GM15510 (cell line): ENCODE results near the gene SRRM4.

Source experiments
- POLR2A ChIP-seq: IDR thresholded peaks from 3 replicates; pipeline ENCODE4 v1.6.1; 2011; ENCODE audit warnings: borderline replicate concordance; ENCODE audit not compliant: insufficient read length; ENCODE audit errors: extremely low read depth

Gene SRRM4, protein sequence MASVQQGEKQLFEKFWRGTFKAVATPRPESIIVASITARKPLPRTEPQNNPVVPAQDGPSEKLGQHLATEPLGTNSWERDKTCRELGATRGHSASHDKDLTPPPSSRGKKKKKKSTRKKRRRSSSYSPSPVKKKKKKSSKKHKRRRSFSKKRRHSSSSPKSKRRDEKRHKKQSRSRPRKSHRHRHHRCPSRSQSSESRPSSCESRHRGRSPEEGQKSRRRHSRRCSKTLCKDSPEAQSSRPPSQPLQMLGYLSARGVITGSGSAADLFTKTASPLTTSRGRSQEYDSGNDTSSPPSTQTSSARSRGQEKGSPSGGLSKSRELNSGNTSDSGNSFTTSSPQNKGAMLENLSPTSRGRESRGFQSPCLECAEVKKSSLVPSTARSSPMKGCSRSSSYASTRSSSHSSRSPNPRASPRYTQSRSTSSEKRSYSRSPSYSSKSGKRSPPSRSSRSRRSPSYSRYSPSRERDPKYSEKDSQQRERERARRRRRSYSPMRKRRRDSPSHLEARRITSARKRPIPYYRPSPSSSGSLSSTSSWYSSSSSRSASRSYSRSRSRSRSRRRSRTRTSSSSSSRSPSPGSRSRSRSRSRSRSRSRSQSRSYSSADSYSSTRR

DNA sequence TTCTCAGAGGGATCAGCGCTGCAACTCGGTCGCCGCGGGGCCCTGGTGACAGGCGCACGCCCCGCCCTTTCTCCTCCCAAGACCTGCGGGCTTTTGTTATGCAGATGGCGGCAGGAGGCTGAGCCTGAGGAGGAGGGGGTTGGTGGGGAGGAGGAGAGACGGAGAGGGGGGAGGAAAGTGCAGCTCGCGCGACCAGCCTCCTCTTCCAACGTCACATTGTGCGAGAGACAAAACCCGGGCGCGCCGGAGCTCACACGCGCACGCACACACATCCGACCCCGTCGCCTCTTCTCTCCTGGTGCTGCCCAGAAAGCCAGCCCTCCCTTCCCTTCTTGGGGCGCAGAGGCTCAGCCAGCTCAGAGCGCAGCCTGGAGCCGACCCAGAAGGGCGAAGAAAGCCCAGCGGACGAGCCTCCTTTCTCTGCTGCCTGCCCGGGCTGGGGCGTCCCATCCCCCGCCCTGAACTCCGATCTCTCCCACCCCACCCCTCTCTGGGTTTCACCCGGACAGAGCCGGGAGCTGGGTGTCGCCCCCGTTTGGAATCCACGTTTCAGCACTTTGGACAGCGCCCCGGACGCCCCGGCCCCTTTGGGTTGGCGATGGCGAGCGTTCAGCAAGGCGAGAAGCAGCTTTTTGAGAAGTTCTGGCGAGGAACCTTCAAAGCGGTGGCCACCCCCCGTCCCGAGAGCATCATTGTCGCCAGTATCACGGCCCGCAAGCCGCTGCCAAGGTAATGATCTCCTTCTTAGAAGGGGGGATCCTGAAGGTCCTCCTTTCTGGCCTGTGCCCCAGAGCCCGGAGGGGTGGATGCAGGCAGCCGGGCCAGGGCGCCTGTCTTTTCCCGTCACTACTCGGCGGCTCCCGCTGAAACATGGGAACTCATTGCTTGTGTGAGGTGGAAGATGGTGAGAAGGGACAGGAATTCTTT lies at the start of gene SRRM4:
Gene SRRM4 (plus strand): TSS at position 257 of the 927 bp plus-strand sequence. CDS start 342 bp downstream, at position 599.
- no peak for TF ChIP-seq POLR2A

DNA sequence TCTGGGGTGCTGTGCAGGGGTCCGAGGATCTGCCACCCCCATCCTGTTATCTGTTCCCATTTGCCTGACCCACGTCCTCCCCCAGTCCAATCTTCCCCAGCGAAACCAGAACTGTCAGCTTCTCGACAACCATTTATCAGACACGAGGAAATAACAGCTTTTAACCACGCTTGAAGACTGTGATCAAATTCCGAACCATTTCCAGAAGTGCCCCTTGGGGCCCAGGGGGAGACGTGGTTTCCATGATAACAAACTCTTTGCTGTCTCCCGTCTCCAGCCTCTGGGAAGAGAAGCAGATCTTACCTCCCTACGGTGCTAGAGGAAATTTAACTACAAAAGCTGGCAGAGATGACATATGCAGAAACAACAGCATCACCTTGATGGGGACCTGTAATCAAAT lies 35.1 kb upstream of the SRRM4 start:
- TF ChIP-seq POLR2A = no peak

DNA sequence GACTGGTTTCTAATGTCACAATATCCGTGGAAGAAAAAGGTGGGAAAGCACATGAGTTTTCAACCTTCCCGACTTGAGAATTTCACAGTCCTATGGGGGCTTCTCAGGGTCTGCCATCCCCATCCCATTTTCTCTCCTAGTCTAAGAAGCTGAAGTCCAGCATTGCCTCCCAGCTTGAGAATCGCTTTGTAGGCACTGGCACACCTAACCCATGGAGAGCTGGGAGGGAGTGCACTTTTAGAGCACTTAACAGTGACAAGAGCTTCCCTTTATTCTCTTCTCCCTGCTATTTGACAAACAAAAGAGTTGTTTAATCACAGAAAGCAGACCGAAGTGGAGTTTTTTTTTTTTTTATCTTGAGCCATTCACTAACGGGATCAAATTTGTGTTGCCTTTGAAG lies 22.8 kb upstream of the SRRM4 start:
- no peak for TF ChIP-seq POLR2A

DNA sequence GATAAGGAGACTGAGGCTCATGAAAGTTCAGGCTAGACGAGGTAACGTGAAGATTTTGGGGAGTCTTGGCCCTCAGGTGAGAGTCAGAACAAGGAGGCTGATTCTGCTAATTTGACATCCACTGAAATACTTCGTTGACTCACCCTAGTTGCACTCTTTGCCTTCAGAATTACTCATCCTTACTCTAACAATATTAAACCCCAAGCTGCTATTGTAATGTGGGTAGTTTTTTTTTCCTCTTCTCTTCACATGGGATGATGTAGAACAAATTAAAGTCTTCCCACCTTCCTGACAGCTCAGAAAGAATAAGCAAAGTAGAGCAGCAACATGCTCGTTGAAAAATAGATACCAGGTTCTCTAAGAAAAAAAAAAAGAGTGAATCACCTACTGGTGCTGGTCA lies 22.0 kb upstream of the SRRM4 start:
- no peak for TF ChIP-seq POLR2A

DNA sequence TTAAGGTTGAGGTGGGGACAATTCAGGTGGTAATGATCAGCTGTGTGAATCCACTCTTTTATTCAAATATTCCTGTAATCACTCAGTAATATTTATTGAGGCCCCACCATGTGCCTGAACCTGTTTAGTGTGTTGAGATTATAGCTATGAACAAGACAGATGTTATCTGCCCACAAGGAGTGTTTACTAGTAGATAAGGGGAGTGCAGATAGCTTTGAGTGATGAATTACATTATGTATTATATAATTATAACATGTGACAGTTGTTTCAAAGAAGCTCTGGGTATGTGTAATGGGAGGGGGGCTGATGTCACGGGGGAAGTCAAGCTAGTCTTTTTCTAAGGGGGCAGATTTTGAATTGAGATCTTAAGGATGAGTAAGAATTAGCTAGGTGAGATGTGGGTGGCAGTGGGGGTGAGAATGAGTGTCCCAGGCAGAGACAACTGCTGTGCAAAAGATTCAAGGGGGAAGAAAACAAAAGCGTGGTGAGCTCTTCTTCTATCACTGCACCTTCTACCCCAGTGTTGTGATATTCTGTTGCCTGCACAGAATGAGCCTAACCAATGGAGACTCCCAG lies 21.3 kb upstream of the SRRM4 start:
- no peak for TF ChIP-seq POLR2A

DNA sequence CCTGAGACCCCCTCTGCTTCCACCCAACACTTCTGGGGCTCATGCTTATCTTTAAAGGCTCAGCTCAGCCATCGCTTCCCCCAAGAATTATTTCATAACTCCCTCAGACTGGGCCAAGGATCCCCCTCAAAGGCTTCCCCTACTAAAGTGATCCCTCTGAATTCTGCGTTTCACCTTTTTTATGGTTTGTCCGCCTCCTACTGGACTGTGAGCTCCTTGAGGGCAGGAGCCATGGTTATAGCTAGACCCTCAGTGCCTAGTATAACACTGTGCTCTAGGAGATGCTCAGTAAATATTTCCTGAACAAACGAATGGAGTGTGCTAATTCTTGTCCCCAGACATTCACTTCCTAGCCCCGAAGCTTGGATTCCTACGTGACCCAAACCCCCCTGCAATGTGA lies 20.5 kb upstream of the SRRM4 start:
- no peak for TF ChIP-seq POLR2A

DNA sequence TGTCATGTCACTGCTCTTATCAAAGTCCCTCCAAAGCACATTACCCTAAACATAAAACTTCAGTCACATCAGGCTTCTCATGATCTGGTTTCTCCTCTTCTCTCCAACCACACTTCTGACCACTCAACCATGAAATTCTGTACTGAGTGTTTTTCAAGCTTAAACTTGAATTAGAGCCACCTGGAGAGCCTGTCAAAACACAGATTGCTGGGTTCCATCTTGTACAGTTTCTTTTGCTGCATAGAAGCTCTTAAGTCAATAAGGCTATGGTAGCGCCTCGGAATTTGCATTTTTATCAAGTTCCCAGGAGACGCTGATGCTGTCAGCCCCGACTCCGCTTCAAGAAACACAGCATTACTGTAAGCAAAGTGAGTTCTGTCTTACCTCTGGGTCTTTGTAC lies 16.4 kb upstream of the SRRM4 start:
- no peak for TF ChIP-seq POLR2A

DNA sequence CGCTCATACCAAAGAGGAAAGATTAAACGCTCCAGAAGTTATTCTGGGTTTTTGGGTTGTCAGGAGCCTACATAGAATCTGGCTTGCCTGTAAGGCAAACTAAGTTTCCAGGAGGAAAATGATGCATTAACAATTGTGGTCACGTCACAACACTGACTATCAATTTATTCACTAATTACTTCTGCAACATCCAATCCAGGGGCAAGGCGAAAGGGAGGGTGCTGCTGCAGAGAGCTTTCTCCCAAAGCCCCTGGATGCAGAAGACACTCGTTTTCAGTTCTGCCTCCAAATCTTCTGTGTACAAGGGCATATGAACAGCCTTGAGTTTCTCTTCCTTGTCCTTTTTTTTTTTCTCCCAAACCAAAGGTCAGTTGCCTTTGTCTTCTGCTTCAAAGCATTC lies 10.5 kb upstream of the SRRM4 start:
- no peak for TF ChIP-seq POLR2A

DNA sequence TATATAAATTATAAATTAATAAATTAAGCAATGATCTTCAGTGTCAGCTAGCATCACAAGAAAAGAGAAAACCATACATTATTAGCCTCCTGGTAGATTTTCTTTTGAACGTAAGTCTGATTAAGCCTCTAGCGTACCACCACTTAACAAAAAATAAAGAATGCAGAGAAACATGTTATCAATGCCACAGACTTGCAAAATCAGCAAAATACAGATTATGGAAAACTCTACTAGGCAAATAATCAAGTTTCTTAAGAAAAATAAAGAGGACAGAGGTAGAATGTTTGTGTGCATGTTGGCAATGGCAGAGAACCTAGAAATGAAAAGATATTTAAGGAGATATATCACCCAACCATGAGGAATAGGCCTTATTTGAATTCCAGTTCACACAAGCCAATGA lies 8.4 kb upstream of the SRRM4 start:
- no peak for TF ChIP-seq POLR2A

DNA sequence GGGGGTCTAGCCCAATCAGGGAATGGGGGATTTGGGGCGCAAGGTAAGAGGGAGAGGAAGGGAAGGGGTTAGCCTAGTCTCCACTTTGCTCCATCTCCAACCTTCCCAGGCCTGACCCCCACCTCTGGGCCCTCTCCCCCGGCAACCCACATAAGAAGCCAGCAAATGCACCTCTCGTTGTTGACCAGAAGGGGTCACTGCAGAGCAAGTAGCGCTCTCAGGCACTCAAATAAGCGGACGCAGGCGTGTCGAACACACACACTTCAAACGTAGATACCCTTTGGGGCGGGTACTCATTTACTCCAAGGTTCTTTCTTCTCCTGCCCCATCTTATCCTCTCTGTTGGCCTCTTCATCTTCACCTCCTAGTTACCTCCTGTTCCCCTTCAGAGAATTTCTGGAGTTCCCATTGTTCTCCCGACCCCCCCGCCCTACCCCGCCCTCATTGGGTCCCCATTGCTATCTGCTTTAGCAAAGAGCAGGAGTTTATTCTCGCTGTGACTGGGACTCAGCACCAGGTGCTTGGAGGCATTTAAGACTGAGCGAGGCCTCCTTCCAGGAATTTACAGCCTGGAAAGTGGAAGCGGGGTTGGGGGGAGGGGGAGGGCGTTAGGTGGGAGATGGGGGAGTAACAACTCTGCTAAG lies 1.5 kb upstream of the SRRM4 start:
- no peak for TF ChIP-seq POLR2A

DNA sequence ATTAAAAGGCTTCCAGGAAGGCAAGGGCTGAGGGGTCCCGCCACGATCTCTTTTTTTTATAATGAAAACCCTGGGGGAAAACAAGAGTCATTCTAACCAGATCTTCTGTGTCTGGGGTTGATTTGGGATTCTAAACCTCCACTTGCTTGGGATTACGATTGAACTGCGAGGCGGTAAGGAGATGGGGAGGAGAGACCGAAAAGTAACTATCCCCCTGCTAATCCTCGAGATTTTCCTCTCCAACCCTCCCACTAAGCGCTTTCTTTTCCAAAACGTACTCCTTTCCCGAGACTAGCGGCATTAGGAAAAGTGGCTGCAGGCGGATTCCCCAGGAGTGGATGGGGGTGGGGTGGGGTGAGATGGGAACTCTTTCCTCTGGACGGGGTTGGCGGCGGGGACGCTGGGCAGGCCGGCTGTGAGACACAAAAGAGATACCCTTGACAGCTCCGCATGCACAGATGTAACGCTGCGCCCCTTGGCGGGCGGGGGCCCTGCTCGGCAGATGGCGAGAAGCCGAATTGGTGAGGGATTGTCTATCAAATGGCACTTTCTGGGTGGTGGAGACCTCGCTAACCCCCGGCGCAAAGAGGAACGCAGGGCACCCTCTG lies 830 bp upstream of the SRRM4 start:
- TF ChIP-seq POLR2A = no peak

DNA sequence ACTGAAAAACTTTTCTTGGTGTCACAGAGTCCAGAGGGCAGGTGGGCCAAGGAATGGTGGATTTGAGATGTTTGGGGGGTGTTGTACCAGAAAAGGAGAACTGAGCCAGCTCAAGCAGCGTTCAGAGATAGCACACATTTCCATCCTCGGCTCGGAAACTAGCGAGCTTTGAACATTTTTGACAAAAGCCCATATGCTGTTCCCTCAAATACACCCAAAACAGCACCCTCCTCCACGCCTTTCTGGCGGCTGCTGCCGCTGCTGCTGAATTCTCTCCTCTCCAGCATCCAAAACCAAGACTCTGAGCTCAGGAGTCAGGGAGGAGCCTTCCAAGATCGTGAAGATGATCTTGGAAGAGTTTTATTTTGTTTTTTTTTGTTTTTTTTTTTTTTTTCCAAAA lies 961 bp downstream of the SRRM4 start:
- TF ChIP-seq POLR2A = no peak

DNA sequence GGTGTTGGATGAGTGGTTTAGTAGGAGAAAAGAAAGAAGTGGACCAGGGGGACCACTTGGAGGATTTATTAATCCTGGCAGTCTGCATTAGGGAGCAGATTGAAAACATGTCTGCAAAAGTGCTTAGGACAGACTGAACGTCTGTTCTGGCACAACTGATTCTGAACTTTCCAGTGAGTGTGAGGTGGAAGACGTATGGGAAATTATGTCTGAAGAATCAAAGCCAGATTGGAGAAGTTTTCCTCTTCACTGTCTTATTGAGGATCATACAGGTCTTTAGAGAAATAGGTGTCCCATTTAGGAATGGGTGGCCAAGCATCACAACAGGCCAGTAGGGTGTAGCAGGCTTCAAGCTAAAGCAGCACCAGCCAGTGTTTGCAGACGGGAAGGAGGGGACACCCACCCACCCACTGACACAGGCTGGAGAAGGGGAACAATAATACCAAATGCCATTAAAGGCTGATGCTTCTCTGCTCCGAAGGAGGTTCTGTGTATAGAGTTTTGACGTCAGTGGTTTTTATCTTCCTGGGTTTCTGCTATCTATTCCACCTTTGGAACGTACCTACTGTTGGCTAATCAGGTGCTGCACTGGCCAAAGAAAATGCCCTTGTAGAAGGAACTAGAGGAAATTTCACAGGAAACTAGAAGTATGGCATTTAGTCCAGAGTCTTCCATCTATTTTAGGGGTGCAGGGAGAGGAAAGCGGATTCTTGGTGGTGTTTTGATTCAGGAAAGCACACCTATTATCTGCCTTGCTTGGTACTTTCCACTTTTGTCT lies 1.8 kb downstream of the SRRM4 start:
- no peak for TF ChIP-seq POLR2A
